Measurements from ENCODE around the gene ZBTB7C. TPM values are rescaled to one million over a fixed set of nuclear protein-coding genes. Genes with fewer than 3 reads are reported as not detected.

Gene ZBTB7C
- under 1 TPM; 0.04 to 0.40 TPM for total RNA-seq

DNA sequence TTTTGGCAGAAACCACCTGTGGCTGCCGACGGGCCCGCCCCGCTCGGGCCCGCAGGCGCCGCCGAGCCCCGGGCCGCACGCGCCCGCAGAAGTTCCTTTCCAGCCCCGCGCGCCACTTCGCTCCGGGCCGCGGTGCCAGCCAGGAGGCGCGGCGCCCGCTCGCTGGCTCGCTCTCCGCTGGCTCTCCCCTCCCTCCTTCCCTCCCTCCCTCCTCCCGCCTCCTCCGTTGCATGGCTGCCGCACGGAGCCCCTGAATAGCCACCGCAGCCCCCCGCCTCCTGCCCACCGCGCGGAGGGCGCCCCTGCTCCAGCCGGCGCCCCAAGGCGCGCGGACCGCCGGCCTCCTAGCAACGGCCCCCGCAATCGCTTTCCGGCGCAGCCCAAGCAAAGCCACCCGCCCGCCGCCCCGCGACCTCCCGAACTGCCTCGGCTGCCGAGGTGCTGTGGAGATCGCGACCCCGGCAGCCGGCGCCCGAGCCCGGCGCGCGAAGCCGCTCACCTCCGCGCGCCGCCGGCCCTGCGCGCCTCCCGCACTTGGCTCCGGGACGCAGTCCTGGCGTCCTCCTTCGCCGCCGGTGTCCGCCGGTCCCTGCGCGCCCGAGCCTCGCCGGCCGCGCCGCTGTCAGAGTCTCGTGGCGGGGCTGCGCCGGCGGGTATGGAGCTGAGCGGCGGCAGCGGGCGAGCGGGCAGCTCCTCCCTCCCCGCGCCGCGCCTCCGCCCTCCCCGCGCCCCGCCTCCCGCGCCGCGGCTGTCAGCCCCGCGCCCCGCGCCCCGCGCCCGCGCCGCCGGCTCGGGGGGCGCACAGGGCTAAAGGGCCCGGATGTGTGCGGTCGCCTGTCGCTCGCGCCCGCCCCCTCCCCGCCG is at the start of gene ZBTB7C:
ZBTB7C (minus strand) TSS at position 657 of the 864 bp plus-strand sequence.
- Mint-ChIP-seq H3K27me3 (peaks cover 64% of the 10 kb centered on the region), H3K27ac (no peak within 1 kb of the TSS), H3K9me3 (no peaks in the 10 kb centered on the region), H3K4me1 (no peaks in the 10 kb centered on the region), H3K36me3 (ENCODE audit: low read depth) (no peaks in the 10 kb centered on the region), H3K4me3 (peak within 1 kb of the TSS; percentile 66)
- ATAC-seq (replicated peaks), result peak; percentile 24

DNA sequence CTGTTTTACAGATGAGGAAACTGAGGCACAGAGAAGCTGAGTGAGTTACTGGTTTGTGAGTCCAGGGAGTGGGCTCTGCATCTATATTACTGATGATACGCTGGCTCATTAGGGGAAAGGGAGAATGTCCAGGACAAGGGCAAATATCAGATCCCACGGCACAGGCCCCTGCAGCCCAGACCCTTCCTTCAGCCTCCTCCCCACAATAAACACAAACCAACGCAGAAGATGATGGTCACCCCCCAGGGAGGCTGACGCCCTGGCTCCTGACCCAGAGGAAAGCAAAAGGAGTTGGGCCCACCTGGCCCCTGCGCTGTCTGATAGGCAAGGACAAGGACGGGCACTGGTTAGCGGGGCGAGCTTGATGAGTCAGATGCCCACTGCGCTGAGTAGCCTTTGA is 47.7 kb upstream of the ZBTB7C start:
- H3K4me1 Mint-ChIP-seq, result peaks cover 17% of the 10 kb centered on the region
- H3K4me3 Mint-ChIP-seq, result no peak overlapping the region
- no peaks in the 10 kb centered on the region for H3K36me3 Mint-ChIP-seq (ENCODE audit: low read depth)
- no peak for ATAC-seq (replicated peaks)
- no peaks in the 10 kb centered on the region for H3K9me3 Mint-ChIP-seq
- peaks cover 24% of the 10 kb centered on the region for H3K27me3 Mint-ChIP-seq
- no peak overlapping the region for H3K27ac Mint-ChIP-seq

DNA sequence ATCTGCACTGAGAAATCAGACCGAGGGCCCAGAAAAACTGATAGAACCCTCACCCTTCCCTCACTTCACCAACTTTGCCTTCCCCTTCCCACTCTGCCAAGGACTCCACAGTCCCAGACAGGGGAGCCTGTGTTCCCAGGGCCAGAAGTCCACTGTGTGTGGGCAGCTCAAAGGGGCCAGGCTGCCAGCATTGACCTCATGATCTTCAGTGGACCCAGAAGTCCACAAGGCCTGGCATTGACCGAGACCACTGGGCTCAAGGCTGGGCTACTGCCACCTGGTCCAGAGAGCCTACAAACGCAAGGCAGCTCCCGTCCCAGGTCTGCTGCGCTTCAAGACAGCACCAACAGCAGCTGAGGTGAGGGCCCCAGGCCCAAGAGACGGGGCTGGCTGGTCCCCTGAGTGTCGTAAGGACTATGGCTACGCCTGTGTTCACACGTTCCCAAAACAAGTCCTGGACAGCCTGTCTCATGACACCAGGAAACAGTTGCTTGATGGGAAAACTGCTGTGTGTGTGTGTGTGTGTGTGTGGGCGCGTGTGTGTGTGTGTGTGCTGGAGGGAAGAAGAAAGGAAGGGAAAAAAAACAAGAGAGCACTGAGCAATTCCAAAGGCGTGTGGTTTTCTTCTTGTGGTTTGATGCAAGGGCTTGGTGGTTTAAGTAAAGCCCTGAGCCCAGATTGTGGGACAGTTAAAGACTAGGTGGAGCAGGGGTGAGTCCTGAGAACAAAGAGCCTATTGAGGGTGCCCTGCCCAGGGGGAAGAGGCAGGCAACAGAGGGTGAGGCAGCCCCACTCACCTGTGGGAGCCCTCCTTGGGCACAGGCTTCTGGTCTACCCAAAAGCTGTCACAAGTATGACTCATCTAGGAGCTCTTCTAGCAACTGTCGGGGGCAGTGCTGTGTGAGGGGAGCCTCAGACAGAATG is 46.6 kb upstream of the ZBTB7C start:
- Mint-ChIP-seq H3K4me3 (peak overlapping the region; percentile 38), H3K4me1 (peaks cover 17% of the 10 kb centered on the region), H3K9me3 (no peaks in the 10 kb centered on the region), H3K36me3 (ENCODE audit: low read depth) (no peaks in the 10 kb centered on the region), H3K27ac (peak overlapping the region; percentile 49), H3K27me3 (peaks cover 17% of the 10 kb centered on the region)
- peak; percentile 73 for ATAC-seq (replicated peaks)

- H3K9me3 Mint-ChIP-seq, result no peaks in the 10 kb centered on the region
- no peak overlapping the region for H3K27ac Mint-ChIP-seq
- H3K27me3 Mint-ChIP-seq, result peaks cover 12% of the 10 kb centered on the region
- H3K4me1 Mint-ChIP-seq, result peaks cover 17% of the 10 kb centered on the region
- ATAC-seq (replicated peaks), result no peak
- no peak overlapping the region for H3K4me3 Mint-ChIP-seq
- H3K36me3 Mint-ChIP-seq (ENCODE audit: low read depth), result no peaks in the 10 kb centered on the region
These were observed 45.1 kb upstream of the ZBTB7C start for GRCh38 chr18:48454261-48454757.

- Mint-ChIP-seq H3K27me3 (peaks cover 7% of the 10 kb centered on the region), H3K36me3 (ENCODE audit: low read depth) (no peaks in the 10 kb centered on the region), H3K9me3 (no peaks in the 10 kb centered on the region), H3K27ac (no peak overlapping the region), H3K4me3 (no peak overlapping the region), H3K4me1 (peaks cover 17% of the 10 kb centered on the region)
- no peak for ATAC-seq (replicated peaks)
These were observed 44.3 kb upstream of the ZBTB7C start for GRCh38 chr18:48453330-48454066.

GRCh38 chr18:48452861-48453323 is 43.7 kb upstream of the ZBTB7C start:
- Mint-ChIP-seq H3K4me3 (no peak overlapping the region), H3K4me1 (peaks cover 17% of the 10 kb centered on the region), H3K27ac (no peak overlapping the region), H3K9me3 (no peaks in the 10 kb centered on the region), H3K36me3 (ENCODE audit: low read depth) (no peaks in the 10 kb centered on the region), H3K27me3 (peaks cover 7% of the 10 kb centered on the region)
- no peak for ATAC-seq (replicated peaks)

DNA sequence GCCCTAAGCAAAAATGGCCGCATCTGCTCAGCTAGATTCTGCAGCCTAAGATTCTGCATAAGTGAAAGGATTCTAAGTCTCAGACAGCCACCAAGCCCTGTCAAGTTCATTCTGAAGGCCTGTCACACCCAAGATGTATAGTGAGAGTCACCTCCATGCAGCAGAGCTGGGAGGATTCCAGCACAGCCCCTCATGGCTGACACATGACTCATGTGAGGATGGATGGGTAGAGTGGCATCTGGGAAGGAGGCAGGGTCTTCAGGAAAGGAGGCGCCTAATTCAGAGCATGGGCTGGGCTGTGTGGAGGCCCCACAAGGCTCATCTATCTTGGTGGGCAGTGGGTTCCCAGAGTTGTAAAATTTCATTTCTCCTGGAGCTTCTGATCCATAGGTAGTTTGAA is 41.5 kb upstream of the ZBTB7C start:
- Mint-ChIP-seq H3K36me3 (ENCODE audit: low read depth) (no peaks in the 10 kb centered on the region), H3K4me1 (peaks cover 4% of the 10 kb centered on the region), H3K4me3 (no peak overlapping the region), H3K9me3 (no peaks in the 10 kb centered on the region), H3K27ac (no peak overlapping the region), H3K27me3 (peaks cover 7% of the 10 kb centered on the region)
- ATAC-seq (replicated peaks), result no peak

GRCh38 chr18:48446582-48447225 is 37.5 kb upstream of the ZBTB7C start:
- ATAC-seq (replicated peaks), result peak; percentile 80
- Mint-ChIP-seq H3K27ac (no peak overlapping the region), H3K36me3 (ENCODE audit: low read depth) (no peaks in the 10 kb centered on the region), H3K4me1 (no peaks in the 10 kb centered on the region), H3K27me3 (peaks cover 4% of the 10 kb centered on the region), H3K4me3 (no peak overlapping the region), H3K9me3 (no peaks in the 10 kb centered on the region)

DNA sequence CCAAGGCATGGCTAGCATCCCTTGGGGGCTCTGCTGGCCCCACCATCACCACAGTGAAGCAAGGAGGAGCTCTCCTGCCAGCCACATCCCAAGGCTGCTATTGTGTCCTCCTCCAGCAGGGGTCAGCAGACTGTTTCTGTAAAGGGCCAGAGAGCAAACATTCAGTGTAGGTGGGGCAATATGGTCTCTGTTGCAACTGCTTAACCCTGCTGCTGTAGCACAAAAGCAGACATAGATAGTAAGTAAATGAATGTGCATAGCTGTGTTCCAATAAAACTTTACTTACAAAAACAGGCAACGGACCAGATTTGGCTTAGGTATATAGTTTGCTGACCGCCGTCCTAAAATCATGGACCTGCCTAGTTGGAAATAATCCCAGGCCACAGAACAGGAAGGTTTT is 36.4 kb upstream of the ZBTB7C start:
- Mint-ChIP-seq H3K27me3 (peaks cover 8% of the 10 kb centered on the region), H3K4me1 (no peaks in the 10 kb centered on the region), H3K9me3 (no peaks in the 10 kb centered on the region), H3K4me3 (no peak overlapping the region), H3K27ac (no peak overlapping the region), H3K36me3 (ENCODE audit: low read depth) (no peaks in the 10 kb centered on the region)
- ATAC-seq (replicated peaks), result peak; percentile 72

- no peaks in the 10 kb centered on the region for H3K4me1 Mint-ChIP-seq
- no peak overlapping the region for H3K27ac Mint-ChIP-seq
- no peak overlapping the region for H3K4me3 Mint-ChIP-seq
- no peaks in the 10 kb centered on the region for H3K36me3 Mint-ChIP-seq (ENCODE audit: low read depth)
- no peak for ATAC-seq (replicated peaks)
- peaks cover 23% of the 10 kb centered on the region for H3K27me3 Mint-ChIP-seq
- no peaks in the 10 kb centered on the region for H3K9me3 Mint-ChIP-seq
These were observed 33.6 kb upstream of the ZBTB7C start for GRCh38 chr18:48442761-48443160.

DNA sequence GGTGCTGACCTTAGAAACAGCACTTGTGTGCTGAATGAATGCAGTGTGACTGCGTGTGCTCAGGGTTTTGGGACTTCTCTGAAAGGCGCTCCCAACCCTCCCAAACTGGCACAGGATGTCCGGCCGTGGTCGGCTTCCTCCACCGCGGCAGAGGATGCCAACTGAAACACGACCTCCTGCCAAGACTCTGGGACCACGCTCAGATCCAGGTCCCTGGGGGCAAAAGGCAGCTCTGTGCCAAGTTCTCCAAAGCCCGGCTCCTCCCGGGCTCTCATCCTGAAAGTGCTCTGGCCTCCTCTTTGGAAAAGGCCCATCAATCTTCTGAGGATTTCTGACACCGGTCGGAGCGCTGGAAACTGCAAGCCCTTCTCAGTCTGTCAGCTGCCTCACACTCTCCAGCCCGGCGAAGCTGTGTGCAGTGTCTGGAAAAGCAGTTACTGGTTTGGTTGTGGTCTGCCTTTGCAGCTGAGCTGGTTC is 32.3 kb upstream of the ZBTB7C start:
- Mint-ChIP-seq H3K4me3 (no peak overlapping the region), H3K4me1 (no peaks in the 10 kb centered on the region), H3K27ac (no peak overlapping the region), H3K9me3 (no peaks in the 10 kb centered on the region), H3K36me3 (ENCODE audit: low read depth) (no peaks in the 10 kb centered on the region), H3K27me3 (peaks cover 30% of the 10 kb centered on the region)
- no peak for ATAC-seq (replicated peaks)

- H3K4me3 Mint-ChIP-seq, result no peak overlapping the region
- ATAC-seq (replicated peaks), result no peak
These were observed 31.7 kb upstream of the ZBTB7C start for GRCh38 chr18:48440924-48441323.

GRCh38 chr18:48436907-48437306 is 27.7 kb upstream of the ZBTB7C start:
- Mint-ChIP-seq H3K4me1 (no peaks in the 10 kb centered on the region), H3K9me3 (no peaks in the 10 kb centered on the region), H3K4me3 (no peak overlapping the region), H3K27me3 (peaks cover 41% of the 10 kb centered on the region), H3K27ac (no peak overlapping the region), H3K36me3 (ENCODE audit: low read depth) (no peaks in the 10 kb centered on the region)
- ATAC-seq (replicated peaks), result no peak

More at GRCh38 chr18:48440924-48441323, 31.7 kb upstream of the ZBTB7C start:
- Mint-ChIP-seq H3K27me3 (peaks cover 35% of the 10 kb centered on the region), H3K9me3 (no peaks in the 10 kb centered on the region), H3K36me3 (ENCODE audit: low read depth) (no peaks in the 10 kb centered on the region), H3K4me1 (no peaks in the 10 kb centered on the region), H3K27ac (no peak overlapping the region)
